ENCODE measurements around the gene ADORA2A.

- TF ChIP-seq, protein P1, sequence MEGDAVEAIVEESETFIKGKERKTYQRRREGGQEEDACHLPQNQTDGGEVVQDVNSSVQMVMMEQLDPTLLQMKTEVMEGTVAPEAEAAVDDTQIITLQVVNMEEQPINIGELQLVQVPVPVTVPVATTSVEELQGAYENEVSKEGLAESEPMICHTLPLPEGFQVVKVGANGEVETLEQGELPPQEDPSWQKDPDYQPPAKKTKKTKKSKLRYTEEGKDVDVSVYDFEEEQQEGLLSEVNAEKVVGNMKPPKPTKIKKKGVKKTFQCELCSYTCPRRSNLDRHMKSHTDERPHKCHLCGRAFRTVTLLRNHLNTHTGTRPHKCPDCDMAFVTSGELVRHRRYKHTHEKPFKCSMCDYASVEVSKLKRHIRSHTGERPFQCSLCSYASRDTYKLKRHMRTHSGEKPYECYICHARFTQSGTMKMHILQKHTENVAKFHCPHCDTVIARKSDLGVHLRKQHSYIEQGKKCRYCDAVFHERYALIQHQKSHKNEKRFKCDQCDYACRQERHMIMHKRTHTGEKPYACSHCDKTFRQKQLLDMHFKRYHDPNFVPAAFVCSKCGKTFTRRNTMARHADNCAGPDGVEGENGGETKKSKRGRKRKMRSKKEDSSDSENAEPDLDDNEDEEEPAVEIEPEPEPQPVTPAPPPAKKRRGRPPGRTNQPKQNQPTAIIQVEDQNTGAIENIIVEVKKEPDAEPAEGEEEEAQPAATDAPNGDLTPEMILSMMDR (IDR thresholded peaks at IDR 0.05): no peak
- TF ChIP-seq EP300 (IDR thresholded peaks at IDR 0.05; ENCODE audit: low read depth): no peak
- TF ChIP-seq POLR2A (IDR thresholded peaks at IDR 0.05): no peak
- no peak for TF ChIP-seq POLR2AphosphoS5 (IDR thresholded peaks at IDR 0.05)
Measured at GRCh38 chr22:24451162-24451561, 23.8 kb downstream of the ADORA2A start.
